Measurements from ENCODE around the gene OR11G2.

Gene OR11G2

GRCh38 chr14:20176330-20176729 is 14.4 kb upstream of the OR11G2 start:
- Histone ChIP-seq H3K4me3 (replicated peaks; ENCODE audit: low read depth, low read length) (no peak overlapping the region), H3K36me3 (ENCODE audit: control insufficient read depth, insufficient read depth, low read length) (no peaks in the 10 kb centered on the region), H3K27me3 (replicated peaks; ENCODE audit: control insufficient read depth, insufficient read depth, low read length) (no peaks in the 10 kb centered on the region)
- TF ChIP-seq, protein P1, sequence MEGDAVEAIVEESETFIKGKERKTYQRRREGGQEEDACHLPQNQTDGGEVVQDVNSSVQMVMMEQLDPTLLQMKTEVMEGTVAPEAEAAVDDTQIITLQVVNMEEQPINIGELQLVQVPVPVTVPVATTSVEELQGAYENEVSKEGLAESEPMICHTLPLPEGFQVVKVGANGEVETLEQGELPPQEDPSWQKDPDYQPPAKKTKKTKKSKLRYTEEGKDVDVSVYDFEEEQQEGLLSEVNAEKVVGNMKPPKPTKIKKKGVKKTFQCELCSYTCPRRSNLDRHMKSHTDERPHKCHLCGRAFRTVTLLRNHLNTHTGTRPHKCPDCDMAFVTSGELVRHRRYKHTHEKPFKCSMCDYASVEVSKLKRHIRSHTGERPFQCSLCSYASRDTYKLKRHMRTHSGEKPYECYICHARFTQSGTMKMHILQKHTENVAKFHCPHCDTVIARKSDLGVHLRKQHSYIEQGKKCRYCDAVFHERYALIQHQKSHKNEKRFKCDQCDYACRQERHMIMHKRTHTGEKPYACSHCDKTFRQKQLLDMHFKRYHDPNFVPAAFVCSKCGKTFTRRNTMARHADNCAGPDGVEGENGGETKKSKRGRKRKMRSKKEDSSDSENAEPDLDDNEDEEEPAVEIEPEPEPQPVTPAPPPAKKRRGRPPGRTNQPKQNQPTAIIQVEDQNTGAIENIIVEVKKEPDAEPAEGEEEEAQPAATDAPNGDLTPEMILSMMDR (IDR thresholded peaks at IDR 0.05; ENCODE audit: insufficient read depth, low read length, poor library complexity, severe bottlenecking), result no peak
- no peak for DNase-seq (ENCODE audit: extremely low read depth, insufficient read length)

GRCh38 chr14:20177433-20177974 is 13.2 kb upstream of the OR11G2 start:
- TF ChIP-seq, protein P1 (IDR thresholded peaks at IDR 0.05; ENCODE audit: insufficient read depth, low read length, poor library complexity, severe bottlenecking), result no peak
- no peak for DNase-seq (ENCODE audit: extremely low read depth, insufficient read length)
- Histone ChIP-seq H3K27me3 (replicated peaks; ENCODE audit: control insufficient read depth, insufficient read depth, low read length) (no peaks in the 10 kb centered on the region), H3K4me3 (replicated peaks; ENCODE audit: low read depth, low read length) (no peak overlapping the region), H3K36me3 (ENCODE audit: control insufficient read depth, insufficient read depth, low read length) (no peaks in the 10 kb centered on the region)

- TF ChIP-seq, protein P1 (IDR thresholded peaks at IDR 0.05; ENCODE audit: insufficient read depth, low read length, poor library complexity, severe bottlenecking), result no peak
- Histone ChIP-seq H3K27me3 (replicated peaks; ENCODE audit: control insufficient read depth, insufficient read depth, low read length) (no peaks in the 10 kb centered on the region), H3K36me3 (ENCODE audit: control insufficient read depth, insufficient read depth, low read length) (no peaks in the 10 kb centered on the region), H3K4me3 (replicated peaks; ENCODE audit: low read depth, low read length) (no peak overlapping the region)
- DNase-seq (ENCODE audit: extremely low read depth, insufficient read length), result no peak
Observed at GRCh38 chr14:20179218-20179617, 11.5 kb upstream of the OR11G2 start.

DNA sequence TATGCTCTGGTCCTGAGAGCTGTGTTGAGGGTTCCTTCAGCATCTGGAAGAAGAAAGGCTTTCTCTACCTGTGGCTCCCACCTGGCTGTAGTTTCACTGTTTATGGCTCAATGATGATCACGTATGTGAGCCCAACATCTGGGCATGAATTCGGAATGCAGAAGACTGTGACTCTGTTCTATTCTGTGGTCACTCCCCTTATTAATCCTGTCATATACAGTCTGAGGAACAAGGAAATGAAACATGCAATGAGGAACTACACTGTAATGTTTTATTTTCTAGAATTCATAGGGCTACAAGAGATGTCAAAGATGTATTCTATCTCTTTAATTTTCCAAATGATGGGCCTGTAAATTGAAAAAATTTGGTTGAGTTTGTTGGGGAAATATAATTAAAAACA is 10.8 kb upstream of the OR11G2 start:
- Histone ChIP-seq H3K27me3 (replicated peaks; ENCODE audit: control insufficient read depth, insufficient read depth, low read length) (no peaks in the 10 kb centered on the region), H3K4me3 (replicated peaks; ENCODE audit: low read depth, low read length) (no peak overlapping the region), H3K36me3 (ENCODE audit: control insufficient read depth, insufficient read depth, low read length) (no peaks in the 10 kb centered on the region)
- DNase-seq (ENCODE audit: extremely low read depth, insufficient read length), result no peak
- TF ChIP-seq, protein P1 (IDR thresholded peaks at IDR 0.05; ENCODE audit: insufficient read depth, low read length, poor library complexity, severe bottlenecking), result no peak

- TF ChIP-seq, protein P1 (IDR thresholded peaks at IDR 0.05; ENCODE audit: insufficient read depth, low read length, poor library complexity, severe bottlenecking), result no peak
- Histone ChIP-seq H3K27me3 (replicated peaks; ENCODE audit: control insufficient read depth, insufficient read depth, low read length) (no peaks in the 10 kb centered on the region), H3K4me3 (replicated peaks; ENCODE audit: low read depth, low read length) (no peak overlapping the region), H3K36me3 (ENCODE audit: control insufficient read depth, insufficient read depth, low read length) (no peaks in the 10 kb centered on the region)
- no peak for DNase-seq (ENCODE audit: extremely low read depth, insufficient read length)
Observed at GRCh38 chr14:20180486-20180885, 10.2 kb upstream of the OR11G2 start.

GRCh38 chr14:20184181-20184580 is 6.5 kb upstream of the OR11G2 start:
- H3K27me3 ChIP-seq (replicated peaks; ENCODE audit: control insufficient read depth, insufficient read depth, low read length), result no peaks in the 10 kb centered on the region
- TF ChIP-seq, protein P1 (IDR thresholded peaks at IDR 0.05; ENCODE audit: insufficient read depth, low read length, poor library complexity, severe bottlenecking), result no peak
- DNase-seq (ENCODE audit: extremely low read depth, insufficient read length), result no peak
- H3K4me3 ChIP-seq (replicated peaks; ENCODE audit: low read depth, low read length), result no peak overlapping the region
- H3K36me3 ChIP-seq (ENCODE audit: control insufficient read depth, insufficient read depth, low read length), result no peaks in the 10 kb centered on the region
